Ovary (tissue), 9 donors: ENCODE results near the gene TEX28. TPM values are rescaled to one million over a fixed set of nuclear protein-coding genes. Genes with fewer than 3 reads are reported as not detected.

Experiments used
- DNase-seq, 5 donors: peaks; one replicate each; pipeline ENCODE4 v3.0.0-alpha.2; 2019 to 2020
- H3K27ac ChIP-seq, 2 donors: fragments of 200-600 bp; one replicate each; pipeline versions ENCODE4 v1.5.1 to v1.8.0; 2019 to 2022
- H3K27me3 ChIP-seq: fragments of 200-600 bp; one replicate; pipeline ENCODE4 v1.8.0; 2022
- H3K36me3 ChIP-seq: fragments of 200-600 bp; sonication (generic); one replicate; pipeline ENCODE4 v1.5.1; 2019
- H3K4me1 ChIP-seq: one replicate; pipeline ENCODE4 v1.8.1; 2013; ENCODE audit warnings: mild to moderate bottlenecking, moderate library complexity; ENCODE audit not compliant: insufficient read depth
- H3K4me3 ChIP-seq: fragments of 200-600 bp; sonication (generic); one replicate; pipeline ENCODE4 v1.5.1; 2017
- H3K9me3 ChIP-seq, 2 donors: fragments of 200-600 bp in 1 of 2; sonication (generic) in 1 of 2; one replicate each; pipeline versions ENCODE4 v1.5.1 to v1.8.1; 2013 to 2019; ENCODE audit warnings: mild to moderate bottlenecking in 1 of 2, moderate library complexity in 1 of 2
- CTCF ChIP-seq, 3 donors: fragments of 450-650 bp in 2 of 3; fragments of 200-600 bp in 1 of 3; IDR thresholded peaks; one replicate each; pipeline versions ENCODE4 v1.5.1 to v1.8.0; 2016 to 2022; ENCODE audit warnings: antibody characterized with exemption in 3 of 3, mild to moderate bottlenecking in 1 of 3
- EP300 ChIP-seq: sonication (generic); formaldehyde crosslinking; IDR thresholded peaks from one replicate; pipeline ENCODE4 v1.6.1; 2017; ENCODE audit warnings: antibody characterized with exemption
- POLR2A ChIP-seq: fragments of 450-650 bp; IDR thresholded peaks from one replicate; pipeline ENCODE4 v1.6.1; 2017; ENCODE audit warnings: antibody characterized with exemption, mild to moderate bottlenecking, moderate library complexity
- WGBS, 3 donors: extraction: QIAGEN DNeasy Blood & Tissue Kit in 1 of 3; methylation state at CpG; one replicate each; pipeline versions ENCODE4 v1.1.5 to v1.1.7; 2013 to 2017; 5-methylcytosine and 5-hydroxymethylcytosine counted together
- intact Hi-C, 4 donors: fragments of 100-400 bp; cut with DNase I; formaldehyde crosslinking; loops; one replicate each; pipeline versions ENCODE4 v1.11.0 to v1.15.1; 2022 to 2023
- polyA plus RNA-seq, 2 donors: library from polyadenylated mRNA; stranded (reverse); fragments of 200-250 nt in 1 of 2; fragments of 350-450 nt in 1 of 2; fragmentation: Illumina TruSeq in 1 of 2; extraction: RNeasy Lipid Tissue Mini Kit (QIAGEN cat#74804) in 1 of 2; gene quantifications; one replicate each; pipeline ENCODE4 v1.2.3, GENCODE V29; 2013 to 2014
- total RNA-seq, 7 donors: library from RNA; depleted of rRNA in 2 of 7; stranded (reverse); fragments of >200 nt in 2 of 7; fragmentation: NEBNext Ultra II Directional in 3 of 7; extraction: Animal tissue kit (Norgen Biotek cat#: 25700) in 3 of 7; gene quantifications; one replicate each; pipeline versions ENCODE4 v1.1.0 to v1.2.4, GENCODE V29; 2016 to 2023
- donor health status: DM: no; HTN: no; CAD: no; lungs with moderate emphysema.
- donor health status: DM: no; HTN: no; CAD: no.
- donor health status: Bipolar disorder and iron deficiency.
- donor health status: DM: yes; HTN: yes; CAD: no.
- donor health status: DM: no; HTN: no; CAD: no.
- donor health status: DM: yes; HTN: yes; CAD: no.

Gene TEX28
- total and polyA plus RNA-seq, 9 donors, result not detected

GRCh38 chrX:154333837-154334271, 38.9 kb upstream of the TEX28 start:
- Histone ChIP-seq H3K4me1 (no peaks in the 10 kb centered on the region), H3K4me3 (no peak overlapping the region), H3K27ac (no peak overlapping the region), H3K27me3 (no peaks in the 10 kb centered on the region), H3K9me3 (no peaks in the 10 kb centered on the region), H3K36me3 (no peaks in the 10 kb centered on the region)
- intact Hi-C loops, result no loop called here
- no peak for DNase-seq
- WGBS, 3 donors, result 69 to 74% (median 72%) methylated on average over 6 of the region's 6 CpGs
- TF ChIP-seq POLR2A (no peak), CTCF (IDR thresholded peaks at IDR 0.05) (no peak), EP300 (no peak)

GRCh38 chrX:154333116-154333515, 38.2 kb upstream of the TEX28 start:
- intact Hi-C loops, result no loop called here
- 83 to 92% (median 87%) methylated on average over 9 of the region's 9 CpGs for WGBS, 3 donors
- Histone ChIP-seq H3K27me3 (no peaks in the 10 kb centered on the region), H3K4me3 (no peak overlapping the region), H3K9me3 (no peaks in the 10 kb centered on the region), H3K36me3 (no peaks in the 10 kb centered on the region), H3K27ac (no peak overlapping the region), H3K4me1 (no peaks in the 10 kb centered on the region)
- DNase-seq, result no peak
- TF ChIP-seq POLR2A (no peak), EP300 (no peak), CTCF (IDR thresholded peaks at IDR 0.05) (no peak)

- intact Hi-C loops, result no loop called here
- Histone ChIP-seq H3K27me3 (no peaks in the 10 kb centered on the region), H3K36me3 (no peaks in the 10 kb centered on the region), H3K4me1 (no peaks in the 10 kb centered on the region), H3K27ac (no peak overlapping the region), H3K9me3 (no peaks in the 10 kb centered on the region), H3K4me3 (no peak overlapping the region)
- TF ChIP-seq EP300, result no peak
- no peak for TF ChIP-seq POLR2A
- TF ChIP-seq CTCF (IDR thresholded peaks at IDR 0.05), result no peak
- WGBS, 3 donors, result 87 to 91% (median 91%) methylated on average over 29 of the region's 29 CpGs
- DNase-seq, result no peak
These were observed 37.6 kb upstream of the TEX28 start for GRCh38 chrX:154332561-154332960.

- H3K4me1 ChIP-seq, result peaks cover 2% of the 10 kb centered on the region
- no peak overlapping the region for H3K27ac ChIP-seq
- DNase-seq, result no peak
- H3K36me3 ChIP-seq, result no peaks in the 10 kb centered on the region
- intact Hi-C loops, result no loop called here
- H3K9me3 ChIP-seq, result no peaks in the 10 kb centered on the region
- H3K27me3 ChIP-seq, result no peaks in the 10 kb centered on the region
- TF ChIP-seq EP300 (no peak), POLR2A (no peak), CTCF (IDR thresholded peaks at IDR 0.05) (no peak)
- H3K4me3 ChIP-seq, result no peak overlapping the region
- 76 to 78% (median 77%) methylated on average over 10 of the region's 10 CpGs for WGBS, 3 donors
These were observed 34.4 kb upstream of the TEX28 start for GRCh38 chrX:154329294-154329693.
